ENCODE results near the gene DLGAP4.

The DLGAP4 gene

GRCh38 chr20:36305602-36306551 is at the start of gene DLGAP4:
Gene DLGAP4, plus strand, starts transcription at chr20:36306339. Its CDS starts 125,379 bp downstream, at chr20:36431718.
- DNase-seq, result peak in 11 of 58 donors; percentile 4 to 48 (median 25)

- no peak for DNase-seq
These were observed 46.7 kb upstream of the DLGAP4 start for GRCh38 chr20:36259177-36260061.

GRCh38 chr20:36260316-36260715 is 45.8 kb upstream of the DLGAP4 start:
- no peak for DNase-seq

GRCh38 chr20:36261389-36262105 is 44.6 kb upstream of the DLGAP4 start:
- DNase-seq, result no peak

GRCh38 chr20:36262440-36262839 is 43.7 kb upstream of the DLGAP4 start:
- DNase-seq, result no peak

GRCh38 chr20:36264426-36265246 is 41.5 kb upstream of the DLGAP4 start:
- no peak for DNase-seq

- no peak for DNase-seq
These were observed 40.0 kb upstream of the DLGAP4 start for GRCh38 chr20:36266189-36266588.

GRCh38 chr20:36267605-36268381 is 38.3 kb upstream of the DLGAP4 start:
- DNase-seq, result peak in 10 of 58 donors; percentile 6 to 43 (median 18)

GRCh38 chr20:36268440-36269342 is 37.4 kb upstream of the DLGAP4 start:
- peak in 33 of 58 donors; percentile 4 to 77 (median 43) for DNase-seq

GRCh38 chr20:36269507-36269906 is 36.6 kb upstream of the DLGAP4 start:
- DNase-seq, result peak in 5 of 58 donors; percentile 11 to 35 (median 29)

GRCh38 chr20:36270744-36271638 is 35.1 kb upstream of the DLGAP4 start:
- no peak for DNase-seq

GRCh38 chr20:36271639-36272546 is 34.2 kb upstream of the DLGAP4 start:
- DNase-seq, result no peak

GRCh38 chr20:36272547-36273220 is 33.5 kb upstream of the DLGAP4 start:
- no peak for DNase-seq

- peak in 6 of 58 donors; percentile 11 to 28 (median 18) for DNase-seq
These were observed 32.5 kb upstream of the DLGAP4 start for GRCh38 chr20:36273414-36274180.

Data from anterior cingulate cortex (tissue), 58 donors.